GM21825 (cell line): ENCODE measurements around the gene TSC2.
"Not testable (repeated sequence)": the region's sequence is repeated elsewhere in the genome, so short reads cannot be mapped to it uniquely, and the experiment has no call there.

Source experiments
- ATAC-seq: cut with Tn5 transposase; IDR thresholded peaks from one replicate; pipeline ENCODE4 v1.9.1; 2021; ENCODE audit warnings: mild to moderate bottlenecking, moderate library complexity; ENCODE audit not compliant: unreplicated experiment

The TSC2 gene

GRCh38 chr16:2009791-2010510 is 37.8 kb upstream of the TSC2 start, which contains the start of gene ZNF598:
ZNF598 (minus strand) TSS chr16:2009821.
- peak; percentile 74 for ATAC-seq

- ATAC-seq, result not testable (repeated sequence)
Observed at GRCh38 chr16:2011726-2012125, 36.1 kb upstream of the TSC2 start.

GRCh38 chr16:2013527-2013926 is 34.3 kb upstream of the TSC2 start:
- no peak for ATAC-seq

- ATAC-seq, result no peak
Observed at GRCh38 chr16:2015117-2015946, 32.5 kb upstream of the TSC2 start.

- ATAC-seq, result no peak
Observed at GRCh38 chr16:2015947-2016208, 31.9 kb upstream of the TSC2 start.

- ATAC-seq, result no peak
Observed at GRCh38 chr16:2016407-2016922, 31.3 kb upstream of the TSC2 start.

GRCh38 chr16:2019518-2019920 is 28.3 kb upstream of the TSC2 start, which contains the start of gene NPW:
NPW (plus strand) TSS chr16:2019785.
- ATAC-seq, result no peak

- no peak for ATAC-seq
Observed at GRCh38 chr16:2019921-2020831, 27.6 kb upstream of the TSC2 start.

GRCh38 chr16:2022723-2023091 is 25.1 kb upstream of the TSC2 start:
- no peak for ATAC-seq

- peak; percentile 76 for ATAC-seq
Observed at GRCh38 chr16:2023092-2024031, 24.4 kb upstream of the TSC2 start.

- ATAC-seq, result no peak
Observed at GRCh38 chr16:2024032-2024420, 23.8 kb upstream of the TSC2 start.

- no peak for ATAC-seq
Observed at GRCh38 chr16:2025251-2025650, 22.5 kb upstream of the TSC2 start.

- no peak for ATAC-seq
Observed at GRCh38 chr16:2025878-2026460, 21.8 kb upstream of the TSC2 start.

- ATAC-seq, result no peak
Observed at GRCh38 chr16:2026461-2027023, 21.2 kb upstream of the TSC2 start, which contains the start of gene NHERF2. NHERF2 (plus strand) TSS chr16:2026902; CDS start chr16:2027006, 104 bp downstream.

- ATAC-seq, result no peak
Observed at GRCh38 chr16:2027024-2028010, 20.5 kb upstream of the TSC2 start.

GRCh38 chr16:2028146-2028545 is 19.6 kb upstream of the TSC2 start:
- no peak for ATAC-seq

GRCh38 chr16:2028620-2029220 is 19.1 kb upstream of the TSC2 start:
- no peak for ATAC-seq

GRCh38 chr16:2029350-2029749 is 18.4 kb upstream of the TSC2 start:
- ATAC-seq, result no peak
